ENCODE results near the gene SERPINB4. TPM values are rescaled to one million over a fixed set of nuclear protein-coding genes. Genes with fewer than 3 reads are reported as not detected.

Gene SERPINB4
- total and polyA plus RNA-seq, 2 of the 8 experiments (the other 6 are each of a cell fraction or from before 2014, with no cell fraction given): 0.32 to 0.36 TPM

DNA sequence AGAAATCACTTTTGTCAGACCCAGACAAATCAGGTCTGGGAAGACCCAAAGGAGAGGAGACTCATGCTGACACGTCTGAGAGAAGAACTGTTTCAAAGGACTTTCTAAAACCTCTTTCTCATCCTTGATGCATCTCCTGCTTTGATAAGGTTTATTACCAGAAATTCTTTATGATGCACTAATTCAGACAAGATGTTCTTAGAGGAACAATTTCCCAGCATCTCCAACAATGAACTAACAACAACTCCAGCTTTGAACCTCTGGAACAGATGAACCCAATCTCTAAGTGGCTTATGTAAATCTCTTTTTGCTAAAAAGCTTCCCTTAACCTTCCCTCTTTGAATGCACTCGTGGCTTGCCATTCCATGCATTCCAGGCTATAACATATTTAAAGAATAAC is 42.8 kb upstream of the SERPINB4 start:
- H3K23me2 ChIP-seq (ENCODE audit: low read depth, low read length): no peaks in the 10 kb centered on the region; the same call in 1 of the 2 replicates
- H2BK20ac ChIP-seq (ENCODE audit: low read length): no peak overlapping the region
- no peak overlapping the region for H2AK5ac ChIP-seq (ENCODE audit: low read depth, low read length)
- ChIA-PET CTCF (ENCODE audit: partially characterized antibody) (interaction anchor here (1.1 kb wide), 1 partner anchor 9 kb away, joined by 3 read pairs; no protein-coding TSS in a partner anchor), POLR2A (ENCODE audit: partially characterized antibody) (no interaction called here)
- DNase-seq (ENCODE audit: low read depth in 1 of 2, low spot score in 2 of 2) (no peak), FAIRE-seq (no peak)
- no peaks in the 10 kb centered on the region for H3K27me3 ChIP-seq (replicated peaks in 1 of 4; ENCODE audit: control insufficient read depth in 3 of 4, extremely low read depth in 1 of 4, insufficient read depth in 3 of 4, low read length in 3 of 4)
- H3K4ac ChIP-seq (replicated peaks; ENCODE audit: insufficient read length, low read depth, low read length): no peak overlapping the region
- H4K20me1 ChIP-seq (replicated peaks in 1 of 2; ENCODE audit: control insufficient read depth in 1 of 2, insufficient read depth in 2 of 2, low read length in 2 of 2): no peaks in the 10 kb centered on the region
- no peak overlapping the region for H3K23ac ChIP-seq (ENCODE audit: insufficient read length)
- H4K5ac ChIP-seq (ENCODE audit: insufficient read length, low read depth, low read length): no peak overlapping the region
- no peaks in the 10 kb centered on the region for H3K9me3 ChIP-seq (ENCODE audit: insufficient read depth in 2 of 2, low read depth in 1 of 2, low read length in 1 of 2)
- no peak overlapping the region for H3K4me3 ChIP-seq (ENCODE audit: extremely low read depth in 1 of 4, insufficient read depth in 2 of 4, low read depth in 3 of 4, low read length in 4 of 4)
- no peaks in the 10 kb centered on the region for H3K79me2 ChIP-seq (ENCODE audit: control insufficient read depth in 1 of 2, insufficient read depth in 2 of 2, low read length in 2 of 2)
- peaks cover 1 to 6% (median 5%) of the 10 kb centered on the region in 4 experiments; a peak in 4 of 7 replicates for H3K4me1 ChIP-seq (replicated peaks in 1 of 4; ENCODE audit: control insufficient read depth in 3 of 4, insufficient read depth in 4 of 4, low read length in 3 of 4)
- no peak overlapping the region for H2BK5ac ChIP-seq (ENCODE audit: low read depth, low read length)
- no peak overlapping the region for H2BK12ac ChIP-seq (ENCODE audit: low read depth, low read length)
- H3K27ac ChIP-seq (ENCODE audit: low read depth, low read length): no peak overlapping the region
- H3K79me1 ChIP-seq (ENCODE audit: low read depth, low read length): no peaks in the 10 kb centered on the region
- H3K14ac ChIP-seq (ENCODE audit: insufficient read length): no peak overlapping the region
- no peak overlapping the region for H2BK120ac ChIP-seq (replicated peaks; ENCODE audit: low read depth, low read length)
- WGBS, 2 experiments (ENCODE audit: extremely low coverage in 1 of 2, insufficient coverage in 1 of 2, insufficient read length in 1 of 2, insufficient replicate concordance in 2 of 2, low coverage in 1 of 2, low lambda C conversion rate in 2 of 2, missing lambda C conversion rate in 1 of 2): 93% methylated on average over 2 of the region's 2 CpGs; no CpG with 5 or more reads in 1 of the 2 experiments
- no peak overlapping the region for H3K9ac ChIP-seq (replicated peaks in 1 of 4; ENCODE audit: extremely low read depth in 1 of 4, low read depth in 3 of 4, low read length in 3 of 4)
- no peak overlapping the region for H4K8ac ChIP-seq (ENCODE audit: extremely low read depth, insufficient read depth, low read length)
- no peak overlapping the region for H3K56ac ChIP-seq (replicated peaks; ENCODE audit: insufficient read length, low read depth, low read length)
- H3K36me3 ChIP-seq (ENCODE audit: control insufficient read depth in 2 of 4, insufficient read depth in 4 of 4, low read length in 3 of 4): no peaks in the 10 kb centered on the region
- no peak overlapping the region for H3K18ac ChIP-seq (ENCODE audit: extremely low read depth, low read length)
- H2AFZ ChIP-seq (ENCODE audit: low read length): no peak overlapping the region
- H3K4me2 ChIP-seq (ENCODE audit: insufficient read depth in 1 of 2, low read depth in 2 of 2, low read length in 2 of 2): no peak overlapping the region
- H4K91ac ChIP-seq (replicated peaks; ENCODE audit: insufficient read length, low read length): no peak overlapping the region
- H2BK15ac ChIP-seq (ENCODE audit: low read length): no peak overlapping the region
- TF ChIP-seq CHD2 (IDR thresholded peaks at IDR 0.05; ENCODE audit: low read length) (no peak), EZH2 (IDR thresholded peaks at IDR 0.05; ENCODE audit: low read depth, low read length, severe bottlenecking) (no peak), TBP (IDR thresholded peaks at IDR 0.05; ENCODE audit: low read depth, low read length) (no peak), HDAC2 (IDR thresholded peaks at IDR 0.05; ENCODE audit: borderline replicate concordance in 1 of 2, low read depth in 2 of 2, low read length in 2 of 2) (no peak), GTF2F1 (IDR thresholded peaks at IDR 0.05; ENCODE audit: borderline replicate concordance, low read depth, low read length) (no peak), TAF7 (optimal IDR thresholded peaks at IDR 0.05; ENCODE audit: borderline replicate concordance, low read depth, low read length) (no peak), SRF (IDR thresholded peaks at IDR 0.05; ENCODE audit: low read depth, low read length) (no peak), EGR1 (IDR thresholded peaks at IDR 0.05; ENCODE audit: borderline replicate concordance, low read depth, low read length) (no peak), NANOG (IDR thresholded peaks at IDR 0.05; ENCODE audit: insufficient read depth, low read depth, low read length, poor library complexity, severe bottlenecking) (no peak), BCL11A (IDR thresholded peaks at IDR 0.05; ENCODE audit: low read depth in 2 of 2, low read length in 2 of 2) (no peak), SIX5 (IDR thresholded peaks at IDR 0.05; ENCODE audit: low read depth, low read length) (no peak)
- TF ChIP-seq, protein P1, sequence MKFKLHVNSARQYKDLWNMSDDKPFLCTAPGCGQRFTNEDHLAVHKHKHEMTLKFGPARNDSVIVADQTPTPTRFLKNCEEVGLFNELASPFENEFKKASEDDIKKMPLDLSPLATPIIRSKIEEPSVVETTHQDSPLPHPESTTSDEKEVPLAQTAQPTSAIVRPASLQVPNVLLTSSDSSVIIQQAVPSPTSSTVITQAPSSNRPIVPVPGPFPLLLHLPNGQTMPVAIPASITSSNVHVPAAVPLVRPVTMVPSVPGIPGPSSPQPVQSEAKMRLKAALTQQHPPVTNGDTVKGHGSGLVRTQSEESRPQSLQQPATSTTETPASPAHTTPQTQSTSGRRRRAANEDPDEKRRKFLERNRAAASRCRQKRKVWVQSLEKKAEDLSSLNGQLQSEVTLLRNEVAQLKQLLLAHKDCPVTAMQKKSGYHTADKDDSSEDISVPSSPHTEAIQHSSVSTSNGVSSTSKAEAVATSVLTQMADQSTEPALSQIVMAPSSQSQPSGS (IDR thresholded peaks at IDR 0.05; ENCODE audit: low read length): no peak

Measured in H1 (cell line).